HTERT RPE-1 (cell line): ENCODE measurements around the gene ETV6.

ENCODE experiments used
- in situ Hi-C: fragments of 300-500 bp; cut with MboI; formaldehyde crosslinking; loops from 4 replicates; pipeline ENCODE4 v1.14.3; 2020; ENCODE audit warnings: low sequenced_read_pairs

The ETV6 gene

GRCh38 chr12:11822081-11822834 lies 172.8 kb downstream of the ETV6 start:
- in situ Hi-C loops: no loop called here

GRCh38 chr12:11823043-11823442 lies 173.6 kb downstream of the ETV6 start:
- in situ Hi-C loops: no loop called here

- in situ Hi-C loops: no loop called here
Observed at GRCh38 chr12:11823593-11823992, 174.1 kb downstream of the ETV6 start.

- in situ Hi-C loops: no loop called here
Observed at GRCh38 chr12:11824069-11824468, 174.6 kb downstream of the ETV6 start.

- in situ Hi-C loops: no loop called here
Observed at GRCh38 chr12:11824736-11825135, 175.3 kb downstream of the ETV6 start.

GRCh38 chr12:11825278-11825677 lies 175.8 kb downstream of the ETV6 start:
- in situ Hi-C loops: no loop called here

- in situ Hi-C loops: no loop called here
Observed at GRCh38 chr12:11826574-11826973, 177.1 kb downstream of the ETV6 start.

GRCh38 chr12:11827091-11828061 lies 177.9 kb downstream of the ETV6 start:
- in situ Hi-C loops: no loop called here

- in situ Hi-C loops: no loop called here
Observed at GRCh38 chr12:11829764-11830194, 180.3 kb downstream of the ETV6 start.

- in situ Hi-C loops: no loop called here
Observed at GRCh38 chr12:11830307-11830801, 180.9 kb downstream of the ETV6 start.

GRCh38 chr12:11832093-11832492 lies 182.6 kb downstream of the ETV6 start:
- in situ Hi-C loops: no loop called here

- in situ Hi-C loops: no loop called here
Observed at GRCh38 chr12:11833174-11833895, 183.9 kb downstream of the ETV6 start.

GRCh38 chr12:11834104-11834812 lies 184.8 kb downstream of the ETV6 start:
- in situ Hi-C loops: no loop called here

GRCh38 chr12:11834931-11835330 lies 185.5 kb downstream of the ETV6 start:
- in situ Hi-C loops: no loop called here

- in situ Hi-C loops: no loop called here
Observed at GRCh38 chr12:11836282-11837151, 187.0 kb downstream of the ETV6 start.

GRCh38 chr12:11837216-11837934 lies 187.9 kb downstream of the ETV6 start:
- in situ Hi-C loops: no loop called here

GRCh38 chr12:11838403-11838802 lies 188.9 kb downstream of the ETV6 start:
- in situ Hi-C loops: no loop called here

GRCh38 chr12:11839091-11839641 lies 189.7 kb downstream of the ETV6 start:
- in situ Hi-C loops: no loop called here
